Neural cell (in vitro differentiated cells): ENCODE measurements around the gene CATSPERE.

ENCODE experiments used
- CTCF ChIP-seq: fragments of 450-650 bp; IDR thresholded peaks from 2 replicates; pipeline ENCODE4 v1.5.1; 2014; ENCODE audit warnings: antibody characterized with exemption, mild to moderate bottlenecking, moderate library complexity; ENCODE audit not compliant: poor library complexity, severe bottlenecking
- EP300 ChIP-seq: fragments of 450-650 bp; conservative IDR thresholded peaks from 2 replicates; pipeline ENCODE4 v1.6.1; 2014; ENCODE audit warnings: antibody characterized with exemption, mild to moderate bottlenecking, moderate library complexity; ENCODE audit not compliant: poor library complexity, severe bottlenecking
- EZH2 ChIP-seq: fragments of 200-600, 300-800 bp; shearing (Covaris generic), sonication (generic); IDR thresholded peaks from 2 replicates; pipeline ENCODE4 v1.6.1; 2014; ENCODE audit warnings: antibody characterized with exemption, low read length, borderline replicate concordance, mild to moderate bottlenecking; ENCODE audit not compliant: insufficient read depth, poor library complexity, severe bottlenecking
- MXI1 ChIP-seq: fragments of 450-650 bp; conservative IDR thresholded peaks from 2 replicates; pipeline ENCODE4 v1.6.1; 2014; ENCODE audit warnings: antibody characterized with exemption, mild to moderate bottlenecking; ENCODE audit not compliant: poor library complexity, severe bottlenecking
- POLR2AphosphoS5 ChIP-seq: IDR thresholded peaks from 2 replicates; pipeline ENCODE4 v1.6.1; 2012
- RAD21 ChIP-seq: fragments of 450-650 bp; conservative IDR thresholded peaks from 2 replicates; pipeline ENCODE4 v1.6.1; 2014; ENCODE audit warnings: antibody characterized with exemption, mild to moderate bottlenecking, moderate library complexity
- REST ChIP-seq: IDR thresholded peaks from 2 replicates; pipeline ENCODE4 v1.6.1; 2012; ENCODE audit warnings: borderline replicate concordance
- SMC3 ChIP-seq: fragments of 450-650 bp; conservative IDR thresholded peaks from 2 replicates; pipeline ENCODE4 v1.6.1; 2014; ENCODE audit warnings: antibody characterized with exemption, mild to moderate bottlenecking, moderate library complexity; ENCODE audit not compliant: poor library complexity
- TAF1 ChIP-seq: IDR thresholded peaks from 2 replicates; pipeline ENCODE4 v1.6.1; 2012; ENCODE audit warnings: low read depth

- no peak for TF ChIP-seq POLR2AphosphoS5
- no peak for TF ChIP-seq RAD21
- no peak for TF ChIP-seq EZH2
- no peak for TF ChIP-seq CTCF
- TF ChIP-seq EP300: no peak
- no peak for TF ChIP-seq TAF1
- TF ChIP-seq REST: no peak
- no peak for TF ChIP-seq MXI1
- TF ChIP-seq SMC3: no peak
These were observed 144.8 kb downstream of the CATSPERE start for GRCh38 chr1:244605835-244606370.
